Activated CD8-positive, alpha-beta memory T cell treated with anti-CD3 and anti-CD28 coated beads, Interleukin-2, amount 50 U/mL, for 24 hours (primary cell): ENCODE results near the gene RNF31.
"Not testable (repeated sequence)": the region's sequence is repeated elsewhere in the genome, so short reads cannot be mapped to it uniquely, and the experiment has no call there.

Source experiments
- DNase-seq: peaks from one replicate; pipeline ENCODE4 v3.0.0-alpha.2; 2020; ENCODE audit errors: extremely low read depth

The RNF31 gene

DNA sequence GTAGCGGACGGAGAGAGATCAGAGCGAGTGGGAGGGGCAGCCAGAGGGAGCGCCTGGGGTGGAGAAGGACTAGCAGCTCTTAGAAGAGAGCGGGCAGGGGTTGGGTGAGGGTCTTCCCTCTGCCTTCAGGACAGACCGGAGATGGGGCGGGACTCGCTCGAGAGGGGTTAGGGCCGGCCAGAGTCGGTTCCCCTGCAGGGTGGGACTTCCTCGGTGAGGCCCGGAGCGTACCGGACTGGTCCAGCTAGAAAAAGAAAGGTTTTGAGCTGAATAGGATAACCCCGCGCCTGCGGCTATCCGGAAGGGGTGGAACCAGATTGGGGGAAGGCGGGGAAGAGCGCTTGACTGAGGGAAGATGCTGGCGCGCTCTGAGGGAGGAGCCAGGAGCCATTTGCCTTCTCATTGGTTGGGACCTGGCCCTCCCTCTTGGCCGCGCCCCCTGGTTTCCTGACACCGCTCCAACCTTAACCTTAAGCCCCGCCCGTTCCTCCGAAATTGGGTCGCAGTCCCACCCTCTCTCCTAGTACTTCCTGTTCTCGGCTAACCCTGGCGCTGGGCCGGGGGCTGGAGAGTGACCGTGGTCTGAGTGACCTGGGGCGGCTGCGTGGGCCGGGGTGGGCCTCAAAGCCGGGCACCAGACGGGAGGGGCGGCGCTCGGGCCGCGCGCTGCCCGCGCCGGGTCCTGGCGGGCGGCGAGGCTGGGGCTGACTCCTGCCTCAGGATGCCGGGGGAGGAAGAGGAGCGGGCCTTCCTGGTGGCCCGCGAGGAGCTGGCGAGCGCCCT is at the start of gene RNF31:
Gene RNF31, plus strand, starts transcription at position 521 of the 783 bp plus-strand sequence. Its CDS starts 201 bp downstream, at position 722.
- DNase-seq = peak; percentile 96

DNA sequence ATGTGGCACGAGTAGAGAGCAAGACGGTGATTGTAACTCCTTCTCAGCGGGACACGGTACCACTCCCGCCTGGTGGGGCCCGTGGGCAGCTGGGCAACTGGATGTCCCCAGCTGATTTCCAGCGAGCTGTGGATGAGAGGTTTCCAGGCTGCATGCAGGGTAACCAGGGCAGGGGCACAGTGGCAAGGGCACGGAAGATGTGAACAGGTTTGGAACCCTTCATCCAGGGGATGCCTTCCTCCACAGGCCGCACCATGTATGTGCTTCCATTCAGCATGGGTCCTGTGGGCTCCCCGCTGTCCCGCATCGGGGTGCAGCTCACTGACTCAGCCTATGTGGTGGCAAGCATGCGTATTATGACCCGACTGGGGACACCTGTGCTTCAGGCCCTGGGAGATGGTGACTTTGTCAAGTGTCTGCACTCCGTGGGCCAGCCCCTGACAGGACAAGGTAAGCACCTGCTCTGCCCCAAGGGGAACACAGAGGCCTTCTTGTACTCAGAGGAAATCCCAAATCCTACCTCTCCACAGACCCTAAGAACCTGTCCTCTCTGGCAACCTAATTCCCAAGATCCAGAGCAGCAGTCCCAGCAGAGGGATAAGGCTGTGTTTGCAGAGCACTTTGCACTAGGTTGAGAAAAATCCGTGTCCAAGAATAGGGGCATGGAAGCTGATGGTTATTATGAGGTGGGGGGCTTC is 48.9 kb upstream of the RNF31 start:
- DNase-seq = no peak

DNA sequence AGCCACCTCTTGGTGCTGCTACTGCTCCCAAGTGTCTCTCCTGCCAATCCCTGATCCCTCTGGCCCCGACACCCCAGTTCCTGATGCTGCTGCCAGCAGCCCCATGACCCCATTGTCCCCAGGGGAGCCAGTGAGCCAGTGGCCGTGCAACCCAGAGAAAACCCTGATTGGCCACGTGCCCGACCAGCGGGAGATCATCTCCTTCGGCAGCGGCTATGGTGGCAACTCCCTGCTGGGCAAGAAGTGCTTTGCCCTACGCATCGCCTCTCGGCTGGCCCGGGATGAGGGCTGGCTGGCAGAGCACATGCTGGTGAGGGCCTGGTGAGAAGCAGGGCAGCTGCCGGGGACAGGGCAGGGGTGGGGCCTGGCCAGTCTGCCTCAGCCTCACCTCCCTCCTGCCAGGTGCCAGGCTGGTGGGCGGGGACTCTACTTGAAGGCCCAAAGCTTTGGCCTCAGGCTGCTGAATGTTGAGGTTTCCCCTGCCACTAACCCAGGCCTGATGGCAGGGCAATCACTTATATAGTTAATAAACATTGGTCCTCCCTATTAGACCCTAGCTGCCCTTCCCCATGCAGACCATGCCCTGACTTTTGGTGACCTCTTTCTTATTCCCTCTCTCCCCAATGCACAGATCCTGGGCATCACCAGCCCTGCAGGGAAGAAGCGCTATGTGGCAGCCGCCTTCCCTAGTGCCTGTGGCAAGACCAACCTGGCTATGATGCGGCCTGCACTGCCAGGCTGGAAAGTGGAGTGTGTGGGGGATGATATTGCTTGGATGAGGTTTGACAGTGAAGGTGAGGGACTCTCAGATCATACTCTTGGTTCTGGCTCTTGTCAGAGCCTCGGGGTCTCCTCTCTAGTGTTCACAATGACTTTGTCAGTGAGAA is 48.1 kb upstream of the RNF31 start:
- DNase-seq = no peak

DNA sequence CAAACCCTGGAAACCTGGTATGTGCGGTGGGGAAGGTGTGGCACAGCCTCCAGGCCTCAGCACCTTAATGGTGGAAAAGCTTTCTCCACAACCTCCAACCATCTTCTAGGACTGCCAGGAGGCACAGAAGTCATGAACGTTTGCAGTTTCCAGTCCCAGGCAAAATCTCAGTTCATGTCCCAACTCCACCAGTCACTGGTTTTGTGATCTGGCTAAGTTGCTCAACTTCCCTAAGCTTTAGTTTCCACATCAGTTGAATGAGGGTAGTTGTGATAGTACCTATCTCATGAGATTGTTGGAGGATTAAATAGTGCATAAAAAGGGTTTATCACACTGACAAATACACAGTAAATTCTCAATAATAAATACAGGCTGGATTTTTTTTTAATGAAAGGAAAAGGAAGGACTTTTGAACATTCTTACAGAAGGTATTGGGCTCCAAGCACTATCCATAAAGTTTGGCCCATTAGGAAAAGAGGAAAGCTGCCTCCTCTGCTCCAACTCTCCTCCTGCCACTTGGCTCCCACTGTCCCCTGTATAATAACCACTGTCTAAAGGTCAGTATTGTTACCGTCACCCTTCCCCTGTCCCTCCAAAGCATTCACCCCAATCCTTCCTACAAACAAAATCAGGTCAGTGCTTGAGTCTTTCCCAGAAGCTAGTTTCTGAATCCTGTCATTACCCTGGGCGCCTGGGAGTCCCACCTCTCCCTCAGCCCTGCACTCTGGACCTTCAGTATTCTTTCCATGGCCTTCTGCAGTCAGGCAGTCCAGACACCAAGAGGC is 46.9 kb upstream of the RNF31 start:
- no peak for DNase-seq

DNA sequence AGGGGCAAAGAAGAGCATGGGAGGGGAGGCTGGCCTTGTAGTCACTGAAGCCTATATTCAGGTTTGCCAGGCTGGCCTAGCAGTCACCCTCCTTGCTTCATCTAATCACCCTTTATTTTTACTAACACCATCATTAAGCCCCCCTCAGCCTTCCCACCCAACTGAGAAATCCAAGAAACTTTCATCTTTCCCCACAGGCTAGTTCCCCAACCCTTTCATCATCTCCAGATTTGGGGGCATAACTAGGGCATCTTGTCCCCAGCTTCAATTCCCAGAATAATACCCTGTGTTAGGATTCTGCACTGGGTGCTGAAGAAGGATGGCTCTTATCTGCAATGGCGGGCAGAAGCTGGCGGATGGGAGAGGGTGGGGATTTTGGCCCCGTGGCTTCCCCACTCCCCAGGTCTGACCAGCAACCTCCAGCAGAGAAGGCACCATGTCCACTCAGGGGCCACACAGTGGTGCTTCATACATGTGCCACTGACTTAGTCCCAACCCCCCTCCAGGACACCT is 46.3 kb upstream of the RNF31 start:
- DNase-seq = no peak

DNA sequence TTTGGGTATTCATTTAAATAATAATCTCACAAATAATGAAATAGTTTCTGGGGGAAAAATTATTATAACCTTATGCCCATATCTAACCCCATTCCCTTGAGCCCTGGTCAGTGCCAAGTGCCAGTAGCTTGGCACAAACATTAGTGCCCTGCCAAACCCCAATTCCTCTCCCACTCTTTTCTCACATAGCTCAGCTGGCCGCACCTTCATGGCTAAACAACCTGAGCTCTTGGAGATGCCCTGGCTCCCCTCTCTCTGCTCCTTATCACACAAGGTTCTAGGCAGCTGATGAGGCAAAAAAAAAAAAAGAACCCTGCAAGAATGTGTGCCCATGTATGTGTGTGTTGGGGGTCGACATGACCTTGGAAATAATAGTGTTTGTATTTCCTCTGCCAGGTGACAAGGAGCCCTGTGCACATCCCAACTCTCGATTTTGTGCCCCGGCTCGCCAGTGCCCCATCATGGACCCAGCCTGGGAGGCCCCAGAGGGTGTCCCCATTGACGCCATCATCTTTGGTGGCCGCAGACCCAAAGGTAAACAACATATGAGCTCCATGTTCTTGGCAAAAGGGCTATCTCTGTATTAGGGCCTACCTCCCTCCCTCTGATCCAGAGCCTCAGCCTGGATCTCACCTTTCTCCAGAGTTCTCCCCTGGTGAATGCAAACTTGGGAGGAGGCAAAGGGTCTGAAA is 44.8 kb upstream of the RNF31 start:
- DNase-seq = no peak

DNA sequence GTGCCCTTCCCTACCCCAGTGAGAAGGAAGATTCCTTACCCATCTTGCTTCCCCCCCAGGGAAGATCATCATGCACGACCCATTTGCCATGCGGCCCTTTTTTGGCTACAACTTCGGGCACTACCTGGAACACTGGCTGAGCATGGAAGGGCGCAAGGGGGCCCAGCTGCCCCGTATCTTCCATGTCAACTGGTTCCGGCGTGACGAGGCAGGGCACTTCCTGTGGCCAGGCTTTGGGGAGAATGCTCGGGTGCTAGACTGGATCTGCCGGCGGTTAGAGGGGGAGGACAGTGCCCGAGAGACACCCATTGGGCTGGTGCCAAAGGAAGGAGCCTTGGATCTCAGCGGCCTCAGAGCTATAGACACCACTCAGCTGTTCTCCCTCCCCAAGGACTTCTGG is 43.8 kb upstream of the RNF31 start:
- no peak for DNase-seq

DNA sequence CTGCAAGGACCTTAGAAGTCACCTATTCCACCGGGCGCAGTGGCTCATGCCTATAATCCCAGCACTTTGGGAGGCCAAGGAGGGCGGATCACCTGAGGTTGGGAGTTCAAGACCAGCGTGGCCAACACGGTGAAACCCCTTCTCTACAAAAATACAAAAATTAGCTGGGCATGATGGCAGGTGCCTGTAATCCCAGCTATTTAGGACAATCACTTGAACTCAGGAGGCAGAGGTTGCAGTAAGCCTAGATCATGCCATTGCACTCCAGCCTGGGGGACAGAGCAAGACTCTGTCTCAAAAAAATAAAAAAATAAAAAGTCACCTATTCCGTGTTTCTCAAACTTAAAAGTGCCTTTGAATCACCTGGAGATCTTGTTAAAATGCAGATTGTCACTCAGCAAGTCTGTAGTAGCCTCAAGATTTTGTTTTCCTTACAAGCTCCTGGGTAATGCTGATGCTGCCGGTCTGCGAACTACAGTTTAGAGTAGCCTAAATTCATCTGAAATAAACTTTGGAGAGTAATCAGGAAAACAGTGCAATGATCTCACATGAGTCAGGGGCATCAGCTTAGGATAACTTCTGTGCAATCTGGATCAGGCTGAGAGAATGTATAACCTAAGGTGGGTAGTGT is 41.6 kb upstream of the RNF31 start:
- DNase-seq = not testable (repeated sequence)

DNA sequence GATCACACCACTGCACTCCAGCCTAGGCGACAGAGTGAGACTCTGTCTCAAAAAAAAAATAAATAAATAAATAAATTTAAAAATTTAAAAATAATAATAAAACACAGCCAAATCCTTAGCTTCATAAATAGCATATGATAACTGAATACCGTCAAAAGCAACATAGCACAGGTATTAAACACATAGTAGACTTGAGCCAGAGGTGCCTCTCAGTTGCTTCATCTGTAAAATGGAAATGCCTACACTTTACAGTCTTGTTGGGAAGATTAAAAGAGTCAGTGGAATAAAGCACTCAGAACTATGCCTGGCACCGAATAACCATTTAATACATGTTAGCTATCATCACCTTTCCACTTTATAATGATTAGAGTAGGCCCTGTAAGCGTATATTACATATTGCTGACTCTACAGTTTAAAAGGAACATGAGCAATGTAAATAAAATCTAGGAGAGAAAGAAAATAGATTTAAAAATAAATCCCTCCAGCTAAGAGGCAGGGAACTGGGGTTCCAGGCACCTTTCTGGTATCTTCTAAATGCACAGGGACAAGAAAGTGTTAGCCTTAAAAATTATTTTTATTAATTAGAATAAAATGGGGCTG is 40.5 kb upstream of the RNF31 start:
- DNase-seq = no peak

DNA sequence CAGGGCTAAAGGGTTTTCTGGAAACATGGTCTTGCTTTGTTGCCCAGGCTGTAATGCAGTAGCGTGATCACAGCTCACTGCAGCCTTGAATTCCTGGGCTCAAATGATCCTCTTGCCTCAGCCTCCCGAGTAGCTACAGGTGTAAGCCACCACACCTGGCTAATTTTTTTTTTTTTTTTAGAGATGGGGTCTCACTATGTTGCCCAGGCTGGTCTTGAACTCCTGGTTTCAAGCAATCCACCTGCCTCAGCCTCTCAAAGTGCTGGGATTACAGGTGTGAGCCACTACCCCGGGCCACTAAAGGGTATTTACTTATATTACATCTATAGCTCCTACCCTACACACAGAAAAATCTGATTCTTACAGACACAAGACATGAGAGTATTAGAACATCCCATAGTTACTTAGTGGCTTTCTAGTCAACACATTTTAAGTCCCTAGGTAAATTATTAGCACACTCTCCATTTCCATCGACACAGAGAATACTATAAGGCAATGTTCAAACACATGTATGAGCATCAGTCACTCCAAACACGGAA is 38.9 kb upstream of the RNF31 start:
- DNase-seq = no peak

DNA sequence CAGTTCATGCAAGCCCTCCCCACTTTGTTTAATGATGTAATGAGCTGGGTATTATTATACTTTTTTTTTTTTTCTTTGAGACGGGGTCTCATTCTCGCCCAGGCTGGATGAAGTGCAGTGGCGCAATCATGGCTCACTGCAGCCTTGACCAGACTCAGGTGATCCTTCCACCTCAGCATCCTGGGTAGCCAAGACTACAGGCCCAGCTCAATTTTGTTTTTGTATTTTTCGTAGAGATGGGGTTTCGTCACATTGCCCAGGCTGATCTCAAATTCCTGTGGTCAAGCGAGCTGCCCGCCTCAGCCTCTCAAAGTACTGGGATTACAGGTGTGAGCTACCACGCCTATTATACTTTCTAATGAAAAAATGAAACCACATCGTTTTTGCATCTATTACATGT is 37.2 kb upstream of the RNF31 start:
- no peak for DNase-seq

DNA sequence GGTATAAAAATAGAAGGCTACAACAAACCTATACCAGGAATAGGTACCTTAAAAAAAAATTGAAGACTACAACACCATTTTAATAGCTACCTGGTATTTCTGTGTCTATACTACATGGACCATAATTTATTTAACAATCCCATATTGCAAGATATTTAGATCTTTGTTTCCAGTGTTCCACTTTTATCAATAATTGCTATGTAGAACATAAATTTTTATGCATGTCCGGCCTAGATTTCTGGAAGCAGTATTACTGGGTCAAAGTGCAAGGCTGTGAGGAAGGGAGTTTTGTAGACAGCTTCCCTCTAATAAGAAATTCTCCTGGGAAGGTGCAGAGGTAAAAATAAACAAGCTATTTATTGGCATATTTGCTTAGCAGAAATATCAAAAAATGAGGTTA is 36.8 kb upstream of the RNF31 start:
- DNase-seq = no peak

DNA sequence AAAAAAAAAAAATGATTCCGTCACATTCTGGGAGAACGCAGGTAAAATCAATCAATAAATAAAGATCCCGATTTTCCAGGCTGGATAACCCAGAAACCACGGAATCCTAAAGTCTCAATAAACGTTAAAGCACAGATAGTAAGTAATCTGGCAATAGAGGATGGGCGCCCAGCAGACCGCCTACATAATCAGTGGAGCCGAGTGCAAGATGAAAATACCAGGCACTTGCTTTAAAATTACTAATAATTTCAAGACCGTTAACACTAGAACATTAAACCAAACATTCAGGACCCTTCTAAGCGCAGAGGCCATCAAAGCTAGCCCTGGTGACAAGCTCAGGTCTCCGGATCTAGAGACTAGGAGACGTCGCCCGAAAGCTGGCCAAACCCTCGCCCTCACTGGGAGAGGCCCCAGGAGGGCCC is 33.9 kb upstream of the RNF31 start:
- no peak for DNase-seq

DNA sequence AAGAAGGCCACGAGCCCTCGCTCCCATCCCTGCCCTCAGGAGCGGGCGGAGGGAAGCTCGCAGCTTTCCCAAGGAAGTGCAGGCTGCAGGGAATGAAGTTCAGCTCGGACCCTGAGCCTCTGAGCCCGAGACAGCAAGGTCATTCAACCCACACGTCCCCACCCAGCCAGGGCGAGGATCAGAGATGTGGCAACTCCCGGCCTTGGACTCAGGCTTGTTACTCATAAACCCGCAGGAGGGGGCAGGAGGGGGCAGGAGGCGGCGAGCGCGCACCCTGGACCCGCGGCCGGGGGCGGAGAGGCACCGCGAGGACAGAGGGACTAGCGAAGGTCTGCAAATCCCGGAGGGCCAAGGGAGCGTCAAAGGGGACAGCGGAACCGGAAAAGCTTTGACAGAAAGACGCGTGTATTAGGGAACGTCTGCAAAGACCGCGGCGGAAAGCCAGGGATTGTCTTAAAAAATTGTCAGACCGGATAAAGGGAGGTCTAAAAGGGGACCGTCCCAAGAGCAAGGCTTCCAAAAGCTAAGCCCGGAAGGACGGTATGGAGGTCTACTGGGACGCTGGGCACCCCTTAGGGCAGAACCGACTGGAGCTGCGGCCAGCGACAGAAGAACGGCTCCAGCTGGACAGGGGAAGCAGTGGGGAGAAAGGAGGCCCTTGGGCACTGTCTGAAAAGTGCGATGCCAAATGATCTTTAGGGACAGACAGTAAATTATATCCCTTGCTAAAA is 33.3 kb upstream of the RNF31 start:
- peak; percentile 57 for DNase-seq

DNA sequence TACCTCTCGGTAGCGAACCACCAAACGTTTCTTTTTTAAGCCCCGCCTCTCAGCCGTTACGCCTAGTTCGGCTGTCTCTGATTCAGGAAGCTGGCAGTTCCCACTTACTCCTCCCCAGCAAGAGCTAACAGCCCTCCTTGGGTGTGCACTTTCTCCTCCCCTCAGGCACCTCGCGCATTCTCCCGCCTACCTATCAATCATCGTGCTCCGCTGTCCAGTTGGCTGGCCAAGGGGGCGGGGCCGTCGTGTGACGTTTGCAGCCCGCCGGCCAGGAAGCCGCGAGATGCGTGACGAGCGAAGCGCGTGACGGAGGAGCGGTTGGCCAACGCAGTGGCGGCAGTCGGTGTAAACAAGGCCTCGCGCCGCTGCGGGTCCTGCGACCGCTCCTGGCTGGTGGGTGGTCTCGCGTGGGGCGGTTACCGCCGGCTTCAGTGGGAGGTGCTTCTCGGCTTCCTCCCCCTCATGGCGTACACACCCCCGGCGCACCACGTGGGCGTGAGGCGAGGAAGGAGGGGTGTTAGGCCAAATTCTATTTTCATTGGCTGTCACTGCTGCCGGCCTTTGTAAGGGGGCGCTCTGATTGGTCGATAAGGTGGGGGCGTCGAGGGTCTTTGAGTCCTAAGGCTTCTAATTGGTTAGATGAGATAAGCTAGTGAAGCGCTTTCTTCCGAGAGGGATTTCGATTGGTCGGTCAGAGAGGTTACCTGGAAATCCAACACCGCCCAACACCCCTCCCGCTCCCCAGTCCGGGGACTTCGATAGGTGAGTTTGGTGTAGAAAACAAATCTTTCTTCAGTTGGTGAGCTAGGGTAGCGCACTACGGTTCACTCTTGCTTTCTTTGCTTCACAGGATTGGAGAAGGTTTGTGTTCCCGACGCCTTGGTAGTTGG is 32.5 kb upstream of the RNF31 start, which contains the start of the genes DCAF11 and NRL:
Gene DCAF11, plus strand, starts transcription at position 246 of the 890 bp plus-strand sequence. CDS start 818 bp downstream, outside the sequence.
Gene NRL, minus strand, starts transcription at position 418 of the 890 bp plus-strand sequence. CDS start 32,101 bp downstream, outside the sequence.
- DNase-seq = peak; percentile 94

DNA sequence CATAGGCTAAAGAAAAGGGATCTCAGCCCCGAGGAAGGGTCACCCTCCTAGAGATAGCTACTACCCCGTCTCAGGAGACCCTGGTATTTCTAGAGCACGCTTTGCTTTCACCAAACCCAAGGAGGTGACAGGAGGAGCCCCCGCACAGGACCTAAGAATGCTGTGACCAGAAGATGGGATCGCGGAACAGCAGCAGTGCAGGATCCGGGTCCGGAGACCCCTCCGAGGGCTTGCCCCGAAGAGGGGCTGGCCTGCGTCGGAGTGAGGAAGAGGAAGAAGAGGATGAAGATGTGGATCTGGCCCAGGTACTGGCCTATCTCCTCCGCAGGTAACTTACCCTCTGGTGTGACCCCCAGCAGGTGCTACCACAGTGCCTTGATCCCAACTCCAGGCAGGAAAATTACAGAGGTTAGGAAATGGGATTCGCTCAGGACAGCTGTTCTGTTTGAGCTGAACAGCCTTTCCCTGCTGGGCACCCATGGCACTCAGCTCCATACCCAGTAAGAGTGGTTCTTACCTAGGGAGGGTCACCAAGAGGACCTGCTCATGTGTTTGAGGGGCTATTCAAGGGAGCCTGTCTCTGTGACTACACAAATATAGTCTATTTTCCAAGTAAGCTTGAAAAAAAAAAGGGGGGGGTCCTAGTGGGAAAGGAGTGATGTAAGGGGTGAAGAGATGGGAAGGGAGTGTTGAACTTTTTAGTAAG is 31.7 kb upstream of the RNF31 start:
- DNase-seq = no peak
